Measurements from ENCODE around the gene MS4A14. TPM values are rescaled to one million over a fixed set of nuclear protein-coding genes. Genes with fewer than 3 reads are reported as not detected.
A peak's percentile ranks its signal among the peaks of the same experiment; 100 is the strongest.

The MS4A14 gene
- total and polyA plus RNA-seq, 2 donors (not counting 1 experiment from before 2014, with no cell fraction given) = 3.4 to 5.4 TPM

DNA sequence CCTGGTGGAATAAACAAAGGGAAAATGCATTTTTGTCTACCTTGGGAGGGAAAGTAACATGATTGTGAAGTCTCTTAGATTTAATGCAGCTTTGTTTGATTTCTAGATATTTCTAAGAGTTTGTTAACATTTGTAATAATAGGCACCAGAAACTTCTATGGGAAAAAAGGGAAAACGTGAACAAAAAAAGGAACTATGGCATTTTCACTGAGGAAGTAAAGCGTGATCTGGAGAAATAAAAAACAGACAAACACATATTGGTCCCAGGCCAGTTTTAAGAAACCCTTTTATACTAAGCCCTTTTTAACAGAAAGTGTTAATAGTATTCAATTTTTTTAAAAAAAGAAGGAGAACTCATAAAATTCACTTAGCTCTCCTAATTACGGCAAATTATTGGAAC, 24.9 kb upstream of the MS4A14 start:
- WGBS (ENCODE audit: insufficient coverage) = no CpG with 5 or more reads among the region's 3 CpGs
- H3K9me3 ChIP-seq (ENCODE audit: control extremely low read depth in 1 of 3, control insufficient read depth in 2 of 3, insufficient read depth in 1 of 3, low read length in 2 of 3) = peaks cover 0 to 9% (median 2%) of the 10 kb centered on the region in 3 donors
- H3K4me3 ChIP-seq (ENCODE audit: control extremely low read depth in 1 of 5, extremely low read depth in 1 of 5, insufficient read depth in 1 of 5, low read depth in 2 of 5, low read length in 4 of 5) = no peak overlapping the region
- no peak overlapping the region for H2AFZ ChIP-seq (ENCODE audit: insufficient read depth, low read depth, low read length, poor library complexity, severe bottlenecking)
- H3K79me2 ChIP-seq (ENCODE audit: control insufficient read depth, insufficient read depth, low read length) = peaks cover 74% of the 10 kb centered on the region
- H3K36me3 ChIP-seq (replicated peaks in 1 of 2; ENCODE audit: control extremely low read depth in 1 of 2, control insufficient read depth in 1 of 2, extremely low read depth in 1 of 2, insufficient read depth in 2 of 2, low read length in 1 of 2) = no peaks in the 10 kb centered on the region
- H3K9me3 Mint-ChIP-seq (ENCODE audit: insufficient read depth) = peaks cover 3% of the 10 kb centered on the region
- peak overlapping the region; percentile 6 for H3K4me2 ChIP-seq (replicated peaks; ENCODE audit: low read depth, low read length, poor library complexity, severe bottlenecking)
- no peak for DNase-seq
- peaks cover 74% of the 10 kb centered on the region for H3K4me1 Mint-ChIP-seq
- no peaks in the 10 kb centered on the region for H3K27me3 Mint-ChIP-seq
- POLR2A ChIA-PET = no interaction called here
- peaks cover 55 to 56% of the 10 kb centered on the region in 2 donors for H3K4me1 ChIP-seq (ENCODE audit: control insufficient read depth in 2 of 2, insufficient read depth in 2 of 2, low read length in 2 of 2)
- no peak overlapping the region for H3K4me3 Mint-ChIP-seq
- H3K27ac ChIP-seq (ENCODE audit: low read length in 2 of 2) = no peak overlapping the region
- H4K20me1 ChIP-seq (ENCODE audit: control insufficient read depth, insufficient read depth, low read length, poor library complexity, severe bottlenecking) = no peaks in the 10 kb centered on the region
- no peak overlapping the region for H3K27ac Mint-ChIP-seq
- H3K9ac ChIP-seq (ENCODE audit: low read length) = no peak overlapping the region
- H3K27me3 ChIP-seq (replicated peaks in 1 of 4; ENCODE audit: control extremely low read depth in 1 of 4, control insufficient read depth in 3 of 4, insufficient read depth in 4 of 4, low read length in 3 of 4) = no peaks in the 10 kb centered on the region
- intact Hi-C loops (cut with micrococcal nuclease) = no loop called here
- CTCF ChIA-PET = interaction anchor here (1.7 to 13.3 kb wide), 3 partner anchors 87 to 115 kb away, joined by 4 to 257 read pairs (median 12); partner anchors contain the start of gene MS4A1
- no peak for ATAC-seq (ENCODE audit: low read depth)
- TF ChIP-seq, protein P1, sequence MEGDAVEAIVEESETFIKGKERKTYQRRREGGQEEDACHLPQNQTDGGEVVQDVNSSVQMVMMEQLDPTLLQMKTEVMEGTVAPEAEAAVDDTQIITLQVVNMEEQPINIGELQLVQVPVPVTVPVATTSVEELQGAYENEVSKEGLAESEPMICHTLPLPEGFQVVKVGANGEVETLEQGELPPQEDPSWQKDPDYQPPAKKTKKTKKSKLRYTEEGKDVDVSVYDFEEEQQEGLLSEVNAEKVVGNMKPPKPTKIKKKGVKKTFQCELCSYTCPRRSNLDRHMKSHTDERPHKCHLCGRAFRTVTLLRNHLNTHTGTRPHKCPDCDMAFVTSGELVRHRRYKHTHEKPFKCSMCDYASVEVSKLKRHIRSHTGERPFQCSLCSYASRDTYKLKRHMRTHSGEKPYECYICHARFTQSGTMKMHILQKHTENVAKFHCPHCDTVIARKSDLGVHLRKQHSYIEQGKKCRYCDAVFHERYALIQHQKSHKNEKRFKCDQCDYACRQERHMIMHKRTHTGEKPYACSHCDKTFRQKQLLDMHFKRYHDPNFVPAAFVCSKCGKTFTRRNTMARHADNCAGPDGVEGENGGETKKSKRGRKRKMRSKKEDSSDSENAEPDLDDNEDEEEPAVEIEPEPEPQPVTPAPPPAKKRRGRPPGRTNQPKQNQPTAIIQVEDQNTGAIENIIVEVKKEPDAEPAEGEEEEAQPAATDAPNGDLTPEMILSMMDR (IDR thresholded peaks at IDR 0.05) = no peak
- TF ChIP-seq EZH2 (IDR thresholded peaks at IDR 0.05; ENCODE audit: borderline replicate concordance, insufficient read depth, low read depth, low read length, poor library complexity, severe bottlenecking) = no peak

- Histone ChIP-seq H3K27me3 (replicated peaks in 1 of 4; ENCODE audit: control extremely low read depth in 1 of 4, control insufficient read depth in 3 of 4, insufficient read depth in 4 of 4, low read length in 3 of 4) (no peaks in the 10 kb centered on the region), H3K4me2 (replicated peaks; ENCODE audit: low read depth, low read length, poor library complexity, severe bottlenecking) (peak overlapping the region; percentile 6), H3K79me2 (ENCODE audit: control insufficient read depth, insufficient read depth, low read length) (peaks cover 77% of the 10 kb centered on the region), H2AFZ (ENCODE audit: insufficient read depth, low read depth, low read length, poor library complexity, severe bottlenecking) (no peak overlapping the region), H3K36me3 (replicated peaks in 1 of 2; ENCODE audit: control extremely low read depth in 1 of 2, control insufficient read depth in 1 of 2, extremely low read depth in 1 of 2, insufficient read depth in 2 of 2, low read length in 1 of 2) (no peaks in the 10 kb centered on the region), H3K4me3 (ENCODE audit: control extremely low read depth in 1 of 5, extremely low read depth in 1 of 5, insufficient read depth in 1 of 5, low read depth in 2 of 5, low read length in 4 of 5) (no peak overlapping the region), H3K27ac (ENCODE audit: low read length in 2 of 2) (no peak overlapping the region), H3K4me1 (ENCODE audit: control insufficient read depth in 2 of 2, insufficient read depth in 2 of 2, low read length in 2 of 2) (peaks cover 55 to 56% of the 10 kb centered on the region in 2 donors), H3K9me3 (ENCODE audit: control extremely low read depth in 1 of 3, control insufficient read depth in 2 of 3, insufficient read depth in 1 of 3, low read length in 2 of 3) (peaks cover 0 to 9% (median 2%) of the 10 kb centered on the region in 3 donors), H4K20me1 (ENCODE audit: control insufficient read depth, insufficient read depth, low read length, poor library complexity, severe bottlenecking) (no peaks in the 10 kb centered on the region), H3K9ac (ENCODE audit: low read length) (no peak overlapping the region)
- 100% methylated on average over 1 of the region's 1 CpG for WGBS (ENCODE audit: insufficient coverage)
- Mint-ChIP-seq H3K27ac (no peak overlapping the region), H3K9me3 (ENCODE audit: insufficient read depth) (peaks cover 3% of the 10 kb centered on the region), H3K4me1 (peaks cover 78% of the 10 kb centered on the region), H3K4me3 (no peak overlapping the region), H3K27me3 (no peaks in the 10 kb centered on the region)
- DNase-seq (no peak), ATAC-seq (ENCODE audit: low read depth) (no peak)
- no peak for TF ChIP-seq EZH2 (IDR thresholded peaks at IDR 0.05; ENCODE audit: borderline replicate concordance, insufficient read depth, low read depth, low read length, poor library complexity, severe bottlenecking)
- TF ChIP-seq, protein P1 (IDR thresholded peaks at IDR 0.05) = no peak
- intact Hi-C loops (cut with micrococcal nuclease) = no loop called here
- POLR2A ChIA-PET = interaction anchor here (0.9 kb wide), 1 partner anchor 8 kb away, joined by 5 read pairs; no protein-coding TSS in a partner anchor
- CTCF ChIA-PET = interaction anchor here (1.3 to 13.3 kb wide), 4 partner anchors 9 to 112 kb away, joined by 3 to 257 read pairs (median 12); partner anchors contain the start of gene MS4A1
These were observed 24.4 kb upstream of the MS4A14 start for GRCh38 chr11:60371854-60372253.
